Panc1 (cell line): ENCODE data around the gene TMEM209.

Source experiments
- TF ChIP-seq, protein P1 (sequence below): fragments of 450-650 bp; IDR thresholded peaks from 2 replicates; pipeline ENCODE4 v1.5.1; 2017; ENCODE audit warnings: mild to moderate bottlenecking
- TF ChIP-seq, protein P2 (sequence below), 2 experiments: IDR thresholded peaks; 2 replicates each; pipeline ENCODE4 v1.6.1; 2011 to 2012; ENCODE audit warnings: low read depth in 2 of 2, control low read depth in 1 of 2, low read length in 1 of 2, mild to moderate bottlenecking in 1 of 2, moderate library complexity in 1 of 2; ENCODE audit not compliant: insufficient read depth in 1 of 2

DNA sequence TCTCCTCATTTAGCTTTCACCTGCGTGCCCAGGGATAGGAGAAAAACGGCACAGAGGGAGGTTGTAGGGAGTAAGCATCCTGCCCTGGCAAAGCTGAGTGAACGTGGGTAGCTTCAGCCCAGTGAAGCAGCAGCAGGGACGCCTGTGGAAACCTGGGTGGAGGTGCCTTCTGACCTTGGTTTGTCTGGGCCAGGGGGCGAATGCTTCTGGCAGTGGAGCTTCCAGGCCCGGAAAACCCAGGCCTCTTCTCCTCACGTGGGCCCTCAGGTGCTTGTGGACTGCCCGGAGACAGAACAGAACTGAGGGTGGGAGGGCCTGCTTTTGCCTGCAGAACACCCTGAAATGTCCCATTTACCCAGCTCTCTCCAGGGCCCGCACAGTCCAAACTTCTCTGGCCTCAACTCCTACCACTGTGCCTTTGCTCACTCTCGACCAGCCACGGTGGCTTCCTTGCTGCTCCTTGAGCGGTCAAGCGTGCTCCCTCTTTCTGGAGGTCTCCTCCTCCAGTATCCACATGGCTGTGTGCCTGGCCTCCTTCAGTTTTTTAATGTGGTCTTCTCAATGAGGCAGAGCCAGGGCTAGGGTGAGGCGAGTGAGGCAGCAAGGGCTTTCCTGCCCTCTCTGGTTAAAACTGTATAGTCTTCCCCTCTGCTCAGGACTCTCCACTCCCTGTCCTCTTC is 62.4 kb downstream of the TMEM209 start:
- TF ChIP-seq, protein P1, sequence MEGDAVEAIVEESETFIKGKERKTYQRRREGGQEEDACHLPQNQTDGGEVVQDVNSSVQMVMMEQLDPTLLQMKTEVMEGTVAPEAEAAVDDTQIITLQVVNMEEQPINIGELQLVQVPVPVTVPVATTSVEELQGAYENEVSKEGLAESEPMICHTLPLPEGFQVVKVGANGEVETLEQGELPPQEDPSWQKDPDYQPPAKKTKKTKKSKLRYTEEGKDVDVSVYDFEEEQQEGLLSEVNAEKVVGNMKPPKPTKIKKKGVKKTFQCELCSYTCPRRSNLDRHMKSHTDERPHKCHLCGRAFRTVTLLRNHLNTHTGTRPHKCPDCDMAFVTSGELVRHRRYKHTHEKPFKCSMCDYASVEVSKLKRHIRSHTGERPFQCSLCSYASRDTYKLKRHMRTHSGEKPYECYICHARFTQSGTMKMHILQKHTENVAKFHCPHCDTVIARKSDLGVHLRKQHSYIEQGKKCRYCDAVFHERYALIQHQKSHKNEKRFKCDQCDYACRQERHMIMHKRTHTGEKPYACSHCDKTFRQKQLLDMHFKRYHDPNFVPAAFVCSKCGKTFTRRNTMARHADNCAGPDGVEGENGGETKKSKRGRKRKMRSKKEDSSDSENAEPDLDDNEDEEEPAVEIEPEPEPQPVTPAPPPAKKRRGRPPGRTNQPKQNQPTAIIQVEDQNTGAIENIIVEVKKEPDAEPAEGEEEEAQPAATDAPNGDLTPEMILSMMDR = no peak
- TF ChIP-seq, protein P2, sequence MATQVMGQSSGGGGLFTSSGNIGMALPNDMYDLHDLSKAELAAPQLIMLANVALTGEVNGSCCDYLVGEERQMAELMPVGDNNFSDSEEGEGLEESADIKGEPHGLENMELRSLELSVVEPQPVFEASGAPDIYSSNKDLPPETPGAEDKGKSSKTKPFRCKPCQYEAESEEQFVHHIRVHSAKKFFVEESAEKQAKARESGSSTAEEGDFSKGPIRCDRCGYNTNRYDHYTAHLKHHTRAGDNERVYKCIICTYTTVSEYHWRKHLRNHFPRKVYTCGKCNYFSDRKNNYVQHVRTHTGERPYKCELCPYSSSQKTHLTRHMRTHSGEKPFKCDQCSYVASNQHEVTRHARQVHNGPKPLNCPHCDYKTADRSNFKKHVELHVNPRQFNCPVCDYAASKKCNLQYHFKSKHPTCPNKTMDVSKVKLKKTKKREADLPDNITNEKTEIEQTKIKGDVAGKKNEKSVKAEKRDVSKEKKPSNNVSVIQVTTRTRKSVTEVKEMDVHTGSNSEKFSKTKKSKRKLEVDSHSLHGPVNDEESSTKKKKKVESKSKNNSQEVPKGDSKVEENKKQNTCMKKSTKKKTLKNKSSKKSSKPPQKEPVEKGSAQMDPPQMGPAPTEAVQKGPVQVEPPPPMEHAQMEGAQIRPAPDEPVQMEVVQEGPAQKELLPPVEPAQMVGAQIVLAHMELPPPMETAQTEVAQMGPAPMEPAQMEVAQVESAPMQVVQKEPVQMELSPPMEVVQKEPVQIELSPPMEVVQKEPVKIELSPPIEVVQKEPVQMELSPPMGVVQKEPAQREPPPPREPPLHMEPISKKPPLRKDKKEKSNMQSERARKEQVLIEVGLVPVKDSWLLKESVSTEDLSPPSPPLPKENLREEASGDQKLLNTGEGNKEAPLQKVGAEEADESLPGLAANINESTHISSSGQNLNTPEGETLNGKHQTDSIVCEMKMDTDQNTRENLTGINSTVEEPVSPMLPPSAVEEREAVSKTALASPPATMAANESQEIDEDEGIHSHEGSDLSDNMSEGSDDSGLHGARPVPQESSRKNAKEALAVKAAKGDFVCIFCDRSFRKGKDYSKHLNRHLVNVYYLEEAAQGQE (IDR thresholded peaks at IDR 0.05; ENCODE audit: insufficient read depth in 1 of 2, low read depth in 2 of 2, low read length in 1 of 2) = no peak
